ENCODE results near the gene BARD1. TPM values are rescaled to one million over a fixed set of nuclear protein-coding genes. Genes with fewer than 3 reads are reported as not detected.

Gene BARD1
- total RNA-seq, 3 donors from 2014 or later (not counting 1 experiment from before 2014, with no cell fraction given) = 11.5 to 16.5 (median 13.9) TPM

DNA sequence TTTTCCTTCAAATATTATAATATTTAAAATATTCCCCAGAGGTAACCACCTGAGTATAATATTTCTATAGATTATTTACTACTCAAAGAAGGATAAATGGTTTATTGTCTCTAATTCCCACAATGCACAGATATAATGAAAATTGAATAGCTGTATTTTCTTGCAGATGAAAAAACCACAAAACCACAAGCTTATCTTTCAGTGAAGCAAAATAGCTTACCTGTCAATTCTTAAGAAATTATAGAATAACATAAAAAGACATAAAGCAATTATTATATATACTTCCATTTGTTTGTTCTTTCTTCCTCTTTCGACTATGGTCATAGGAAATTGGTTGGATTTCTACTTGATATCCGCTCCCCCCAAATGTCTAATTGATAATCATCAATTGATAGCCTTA lies 98.8 kb downstream of the BARD1 start:
- no peaks in the 10 kb centered on the region for H3K9me3 ChIP-seq (ENCODE audit: control insufficient read depth, insufficient read depth, low read length)
- ATAC-seq (no peak), DNase-seq (no peak)
- H3K4me1 Mint-ChIP-seq = no peaks in the 10 kb centered on the region
- H3K27ac Mint-ChIP-seq = no peak overlapping the region
- no peaks in the 10 kb centered on the region for H3K36me3 ChIP-seq (ENCODE audit: control insufficient read depth, insufficient read depth, low read length)
- no peak overlapping the region for H3K4me3 ChIP-seq (ENCODE audit: low read length)
- TF ChIP-seq, protein P1, sequence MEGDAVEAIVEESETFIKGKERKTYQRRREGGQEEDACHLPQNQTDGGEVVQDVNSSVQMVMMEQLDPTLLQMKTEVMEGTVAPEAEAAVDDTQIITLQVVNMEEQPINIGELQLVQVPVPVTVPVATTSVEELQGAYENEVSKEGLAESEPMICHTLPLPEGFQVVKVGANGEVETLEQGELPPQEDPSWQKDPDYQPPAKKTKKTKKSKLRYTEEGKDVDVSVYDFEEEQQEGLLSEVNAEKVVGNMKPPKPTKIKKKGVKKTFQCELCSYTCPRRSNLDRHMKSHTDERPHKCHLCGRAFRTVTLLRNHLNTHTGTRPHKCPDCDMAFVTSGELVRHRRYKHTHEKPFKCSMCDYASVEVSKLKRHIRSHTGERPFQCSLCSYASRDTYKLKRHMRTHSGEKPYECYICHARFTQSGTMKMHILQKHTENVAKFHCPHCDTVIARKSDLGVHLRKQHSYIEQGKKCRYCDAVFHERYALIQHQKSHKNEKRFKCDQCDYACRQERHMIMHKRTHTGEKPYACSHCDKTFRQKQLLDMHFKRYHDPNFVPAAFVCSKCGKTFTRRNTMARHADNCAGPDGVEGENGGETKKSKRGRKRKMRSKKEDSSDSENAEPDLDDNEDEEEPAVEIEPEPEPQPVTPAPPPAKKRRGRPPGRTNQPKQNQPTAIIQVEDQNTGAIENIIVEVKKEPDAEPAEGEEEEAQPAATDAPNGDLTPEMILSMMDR (IDR thresholded peaks at IDR 0.05) = no peak
- intact Hi-C loops (cut with micrococcal nuclease) = no loop called here
- no peaks in the 10 kb centered on the region for H3K9me3 Mint-ChIP-seq
- no peaks in the 10 kb centered on the region for H3K4me1 ChIP-seq (ENCODE audit: control insufficient read depth, insufficient read depth, low read length)
- no peak overlapping the region for H3K4me3 Mint-ChIP-seq
- no peak overlapping the region for H3K27ac ChIP-seq (ENCODE audit: low read length)
- no CpG with 5 or more reads among the region's 2 CpGs for WGBS (ENCODE audit: insufficient coverage)
- no peaks in the 10 kb centered on the region for H3K27me3 Mint-ChIP-seq (ENCODE audit: low read depth in 2 of 2)
- no peaks in the 10 kb centered on the region for H3K27me3 ChIP-seq (ENCODE audit: control insufficient read depth, insufficient read depth, low read length)
- no peaks in the 10 kb centered on the region for H3K36me3 Mint-ChIP-seq

DNA sequence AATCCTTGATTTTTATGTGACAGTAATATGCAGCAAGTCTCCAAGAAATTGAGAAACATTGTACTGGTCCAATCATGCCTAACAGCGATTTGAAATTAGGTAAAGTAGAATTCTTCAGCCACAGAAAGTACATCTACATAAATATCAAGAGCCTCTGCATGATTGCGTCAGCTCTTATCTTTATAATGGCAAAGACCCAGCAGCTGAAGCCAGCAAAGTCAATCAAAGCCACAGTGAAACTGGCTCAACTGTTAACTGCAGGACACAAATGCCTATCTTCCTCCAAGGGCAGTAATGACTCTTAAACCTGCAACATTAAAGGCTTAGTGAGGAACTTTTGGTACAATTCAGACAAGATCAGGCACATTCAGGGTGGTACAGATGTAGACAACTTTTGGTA lies 102.5 kb downstream of the BARD1 start:
- intact Hi-C loops (cut with micrococcal nuclease) = no loop called here
- no peaks in the 10 kb centered on the region for H3K9me3 ChIP-seq (ENCODE audit: control insufficient read depth, insufficient read depth, low read length)
- no peaks in the 10 kb centered on the region for H3K36me3 ChIP-seq (ENCODE audit: control insufficient read depth, insufficient read depth, low read length)
- Mint-ChIP-seq H3K4me1 (no peaks in the 10 kb centered on the region), H3K36me3 (no peaks in the 10 kb centered on the region), H3K27me3 (ENCODE audit: low read depth in 2 of 2) (peaks cover 0 to 15% of the 10 kb centered on the region in 2 donors), H3K9me3 (peaks cover 0 to 4% of the 10 kb centered on the region in 2 donors), H3K4me3 (no peak overlapping the region), H3K27ac (no peak overlapping the region)
- WGBS (ENCODE audit: insufficient coverage) = 100% methylated on average over 1 of the region's 2 CpGs
- TF ChIP-seq, protein P1 (IDR thresholded peaks at IDR 0.05) = no peak
- H3K4me3 ChIP-seq (ENCODE audit: low read length) = no peak overlapping the region
- no peak overlapping the region for H3K27ac ChIP-seq (ENCODE audit: low read length)
- no peak for DNase-seq
- H3K4me1 ChIP-seq (ENCODE audit: control insufficient read depth, insufficient read depth, low read length) = no peaks in the 10 kb centered on the region
- no peaks in the 10 kb centered on the region for H3K27me3 ChIP-seq (ENCODE audit: control insufficient read depth, insufficient read depth, low read length)
- ATAC-seq = no peak

DNA sequence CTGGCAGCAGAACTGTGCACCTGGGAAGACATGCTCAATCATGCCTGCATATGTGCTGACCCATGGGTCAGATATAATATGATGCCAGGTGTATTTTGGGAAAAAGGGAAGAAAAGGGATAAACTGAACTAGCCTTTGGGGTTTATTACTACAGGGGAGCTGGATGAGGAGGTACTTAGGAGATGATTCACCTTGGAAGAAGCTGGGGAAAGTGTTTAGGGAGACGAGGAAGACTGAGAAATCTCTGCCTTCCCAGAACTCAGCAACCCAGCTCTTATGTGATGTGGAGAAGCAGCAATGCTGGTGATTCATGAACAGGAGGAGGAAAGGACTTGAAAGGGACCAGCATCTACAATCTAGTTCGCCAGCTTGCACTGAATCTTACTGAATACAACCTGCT lies 110.2 kb downstream of the BARD1 start:
- Histone ChIP-seq H3K27me3 (ENCODE audit: control insufficient read depth, insufficient read depth, low read length) (no peaks in the 10 kb centered on the region), H3K27ac (ENCODE audit: low read length) (no peak overlapping the region), H3K4me3 (ENCODE audit: low read length) (no peak overlapping the region), H3K9me3 (ENCODE audit: control insufficient read depth, insufficient read depth, low read length) (no peaks in the 10 kb centered on the region), H3K4me1 (ENCODE audit: control insufficient read depth, insufficient read depth, low read length) (no peaks in the 10 kb centered on the region), H3K36me3 (ENCODE audit: control insufficient read depth, insufficient read depth, low read length) (no peaks in the 10 kb centered on the region)
- peaks cover 2 to 15% of the 10 kb centered on the region in 2 donors for H3K27me3 Mint-ChIP-seq (ENCODE audit: low read depth in 2 of 2)
- peaks cover 7% of the 10 kb centered on the region for H3K36me3 Mint-ChIP-seq
- no peak overlapping the region for H3K27ac Mint-ChIP-seq
- TF ChIP-seq, protein P1 (IDR thresholded peaks at IDR 0.05) = no peak
- 50% methylated on average over 2 of the region's 2 CpGs for WGBS (ENCODE audit: insufficient coverage)
- no peaks in the 10 kb centered on the region for H3K4me1 Mint-ChIP-seq
- no peak for ATAC-seq
- intact Hi-C loops (cut with micrococcal nuclease) = no loop called here
- peaks cover 2 to 13% of the 10 kb centered on the region in 2 donors for H3K9me3 Mint-ChIP-seq
- no peak overlapping the region for H3K4me3 Mint-ChIP-seq
- DNase-seq = no peak

DNA sequence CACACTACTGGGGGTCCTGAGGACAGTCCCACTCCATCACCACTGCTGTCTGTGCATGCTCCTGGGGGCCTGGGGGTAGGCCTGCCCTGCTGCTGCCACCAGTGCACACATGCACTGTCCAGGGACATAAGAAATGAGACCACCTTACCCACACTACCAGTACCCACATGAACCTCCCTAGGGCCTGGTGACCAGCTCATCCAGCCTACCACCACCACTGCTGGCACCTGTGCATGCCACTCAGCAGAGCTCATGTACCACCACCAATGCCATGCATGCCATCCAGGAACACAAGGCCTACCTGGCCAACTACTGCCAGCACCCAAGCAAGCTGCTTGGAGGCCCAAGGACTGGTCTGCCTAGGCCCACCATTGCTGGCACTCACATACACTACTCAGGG lies 112.8 kb downstream of the BARD1 start:
- TF ChIP-seq, protein P1 (IDR thresholded peaks at IDR 0.05) = no peak
- Histone ChIP-seq H3K27ac (ENCODE audit: low read length) (no peak overlapping the region), H3K36me3 (ENCODE audit: control insufficient read depth, insufficient read depth, low read length) (no peaks in the 10 kb centered on the region), H3K4me3 (ENCODE audit: low read length) (no peak overlapping the region), H3K27me3 (ENCODE audit: control insufficient read depth, insufficient read depth, low read length) (no peaks in the 10 kb centered on the region), H3K9me3 (ENCODE audit: control insufficient read depth, insufficient read depth, low read length) (no peaks in the 10 kb centered on the region), H3K4me1 (ENCODE audit: control insufficient read depth, insufficient read depth, low read length) (no peaks in the 10 kb centered on the region)
- DNase-seq (no peak), ATAC-seq (no peak)
- H3K27ac Mint-ChIP-seq = no peak overlapping the region
- no peak overlapping the region for H3K4me3 Mint-ChIP-seq
- H3K36me3 Mint-ChIP-seq = peaks cover 7% of the 10 kb centered on the region
- peaks cover 2 to 9% of the 10 kb centered on the region in 2 donors for H3K9me3 Mint-ChIP-seq
- peaks cover 0 to 2% of the 10 kb centered on the region in 2 donors for H3K27me3 Mint-ChIP-seq (ENCODE audit: low read depth in 2 of 2)
- H3K4me1 Mint-ChIP-seq = no peaks in the 10 kb centered on the region
- intact Hi-C loops (cut with micrococcal nuclease) = no loop called here
